Measurements from ENCODE around the gene KCP.
"Not testable (repeated sequence)": the region's sequence is repeated elsewhere in the genome, so short reads cannot be mapped to it uniquely, and the experiment has no call there.

KCP gene

GRCh38 chr7:128921866-128922440 is 11.4 kb upstream of the KCP start:
- no peak for DNase-seq (ENCODE audit: low spot score)

DNA sequence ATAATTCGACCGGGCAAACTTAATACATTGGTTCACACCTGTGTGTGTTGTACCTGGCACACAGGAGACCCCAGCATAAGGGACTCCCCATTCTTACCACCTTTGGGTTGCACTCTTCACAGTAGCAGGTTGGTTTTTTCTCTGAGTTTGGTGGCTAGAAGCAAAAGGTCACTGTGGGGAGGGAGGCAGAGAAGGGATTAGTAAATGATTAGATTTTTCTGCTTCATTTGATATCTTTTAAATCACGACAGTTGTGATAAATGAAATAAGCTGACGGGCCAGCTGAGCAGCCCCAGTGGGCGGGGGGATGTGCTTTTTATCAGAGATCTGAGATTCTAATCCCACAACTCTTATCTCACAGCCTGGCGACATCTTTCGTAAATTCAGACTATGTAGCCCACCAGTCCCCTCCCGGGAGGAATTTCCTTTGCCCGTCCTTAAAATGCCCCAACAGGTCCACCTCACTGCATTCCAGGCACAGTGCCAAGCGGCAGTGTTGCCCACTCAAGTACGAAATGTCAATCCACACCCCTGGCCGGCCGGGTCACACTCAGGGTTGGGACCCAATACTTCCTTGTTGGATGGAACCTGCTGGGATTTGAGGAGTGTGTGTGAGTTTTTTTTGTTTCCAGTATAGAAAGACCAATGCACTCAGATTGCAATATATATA is 10.5 kb upstream of the KCP start:
- DNase-seq (ENCODE audit: low spot score) = no peak

DNA sequence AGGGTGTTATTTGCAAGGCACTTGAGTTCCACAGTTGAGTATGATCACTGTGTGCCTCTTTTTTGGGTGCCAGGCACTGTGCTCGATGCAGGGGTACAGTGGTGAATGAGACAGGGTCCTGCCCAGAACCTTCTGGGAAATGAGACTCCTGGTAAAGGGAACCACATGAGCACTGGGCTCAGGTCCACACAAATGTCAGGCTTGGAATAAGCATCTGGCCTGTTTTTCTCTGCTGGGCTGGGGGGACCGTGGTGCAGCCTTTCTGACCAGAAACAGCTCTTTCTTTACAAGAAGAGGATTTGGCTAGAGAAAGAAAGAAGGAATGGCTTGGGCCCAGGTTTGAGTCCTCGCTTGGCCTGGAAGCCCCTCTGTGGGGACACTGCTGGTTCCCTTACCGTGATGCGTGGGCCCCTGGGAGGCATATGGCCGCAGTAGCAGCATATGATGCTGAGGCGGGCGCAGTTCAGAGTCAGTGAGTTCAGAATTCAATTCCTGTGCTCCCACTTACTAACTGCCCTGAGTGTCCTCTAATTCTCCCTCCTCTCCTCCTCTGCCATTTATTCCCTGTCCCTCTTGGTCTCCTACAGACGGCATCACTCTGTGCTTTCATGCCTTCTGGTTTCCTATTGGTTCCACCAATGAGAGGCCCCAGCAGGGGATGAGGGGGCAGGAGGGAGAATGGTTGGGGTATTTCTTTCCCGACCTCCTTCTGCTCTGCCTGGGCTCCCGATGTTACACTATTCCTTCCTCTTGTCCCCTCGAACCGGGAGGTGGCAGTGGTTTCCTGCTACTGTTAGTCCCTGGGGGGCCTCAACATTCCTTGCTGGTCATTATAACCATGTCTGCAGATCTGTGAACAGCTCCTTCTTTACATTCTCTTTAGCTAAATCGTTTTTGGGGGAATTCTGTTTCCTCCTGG is 9.6 kb upstream of the KCP start:
- no peak for DNase-seq (ENCODE audit: low spot score)

DNA sequence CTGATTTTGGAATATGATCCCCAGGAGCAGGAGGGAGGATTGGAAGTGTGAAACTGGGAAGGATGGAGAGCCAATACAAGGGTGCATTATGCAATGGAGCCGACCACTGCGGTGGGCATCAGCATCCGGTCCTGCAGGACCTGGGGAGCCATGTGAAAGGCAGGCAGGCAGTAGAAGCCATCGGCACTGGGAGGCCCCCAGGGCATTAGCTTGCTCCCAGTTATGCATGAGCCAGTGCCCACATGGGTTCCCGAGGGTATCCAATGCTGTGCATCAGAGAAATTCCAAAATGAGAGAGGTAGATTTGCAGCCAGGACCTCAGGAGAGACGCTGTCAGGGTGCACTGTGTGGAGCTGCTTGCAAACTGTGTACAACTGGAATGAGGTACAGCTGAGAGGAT is 8.7 kb upstream of the KCP start:
- no peak for DNase-seq (ENCODE audit: low spot score)

DNA sequence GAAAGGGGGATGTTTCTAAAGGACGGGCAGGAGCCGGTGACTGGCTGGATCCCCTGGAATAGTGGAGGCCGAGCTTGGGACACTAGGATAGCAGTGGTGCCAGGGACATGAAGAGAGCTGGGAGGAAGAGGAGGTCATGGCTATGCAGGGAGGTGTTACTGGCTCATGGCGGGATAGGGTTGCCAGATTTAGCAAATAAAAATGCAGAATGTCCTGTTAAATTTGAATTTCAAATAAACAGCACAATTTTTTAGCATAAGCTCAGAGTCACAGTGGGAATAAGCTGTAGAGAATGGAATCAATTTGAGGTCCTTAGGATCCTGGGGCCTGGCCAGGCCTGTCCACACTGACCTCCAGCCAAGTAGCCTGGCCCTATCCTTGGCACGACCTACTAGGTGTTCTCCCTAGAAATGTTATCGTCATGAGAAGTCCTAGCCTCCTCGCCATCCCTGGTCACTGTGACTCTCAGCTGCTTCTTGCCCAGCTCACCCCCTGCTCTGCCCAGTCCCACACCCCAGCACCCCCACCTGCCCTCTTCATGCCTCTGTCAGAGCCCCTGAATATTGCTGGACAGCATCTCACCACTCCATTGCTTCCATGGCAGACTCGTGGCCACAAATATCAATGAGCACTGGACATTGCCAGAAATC is 7.6 kb upstream of the KCP start:
- DNase-seq (ENCODE audit: low spot score) = no peak

DNA sequence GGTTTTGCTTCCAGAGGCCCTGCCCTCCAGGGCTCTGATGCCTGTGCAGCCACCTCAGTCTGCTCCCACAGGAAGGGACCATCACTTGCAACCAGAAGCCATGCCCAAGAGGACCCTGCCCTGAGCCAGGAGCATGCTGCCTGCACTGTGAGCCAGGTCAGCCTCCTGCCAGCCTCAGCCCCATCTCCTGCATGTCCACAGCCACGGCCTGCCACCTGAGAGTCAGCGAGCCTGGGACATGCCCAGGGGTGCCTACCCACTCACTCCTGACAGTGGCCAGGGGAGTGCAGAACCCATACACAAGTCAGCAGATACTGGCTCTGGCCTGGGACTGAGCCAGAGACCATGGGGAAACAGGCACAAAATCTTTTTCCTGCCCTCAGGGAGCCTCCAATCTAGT is 6.6 kb upstream of the KCP start:
- DNase-seq (ENCODE audit: low spot score) = no peak

DNA sequence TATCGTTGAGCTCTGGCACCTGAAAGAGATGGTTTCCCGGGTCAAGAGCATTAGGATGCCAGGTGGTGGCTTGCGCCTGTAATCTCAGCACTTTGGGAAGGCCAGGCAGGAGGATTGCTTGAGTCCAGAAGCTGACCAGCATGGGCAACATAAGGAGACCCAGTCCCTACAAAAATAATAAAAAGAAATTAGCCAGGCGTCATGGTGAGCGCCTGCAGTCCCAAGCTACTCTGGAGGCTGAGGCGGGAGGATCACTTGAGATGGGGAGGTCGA is 6.1 kb upstream of the KCP start:
- no peak for DNase-seq (ENCODE audit: low spot score)

GRCh38 chr7:128915841-128916642 is 5.5 kb upstream of the KCP start:
- no peak for DNase-seq (ENCODE audit: low spot score)

- DNase-seq (ENCODE audit: low spot score) = no peak
Observed at GRCh38 chr7:128915271-128915819, 4.8 kb upstream of the KCP start.

- no peak for DNase-seq (ENCODE audit: low spot score)
Observed at GRCh38 chr7:128914566-128915151, 4.2 kb upstream of the KCP start.

- DNase-seq (ENCODE audit: low spot score) = no peak
Observed at GRCh38 chr7:128913870-128914565, 3.5 kb upstream of the KCP start.

DNA sequence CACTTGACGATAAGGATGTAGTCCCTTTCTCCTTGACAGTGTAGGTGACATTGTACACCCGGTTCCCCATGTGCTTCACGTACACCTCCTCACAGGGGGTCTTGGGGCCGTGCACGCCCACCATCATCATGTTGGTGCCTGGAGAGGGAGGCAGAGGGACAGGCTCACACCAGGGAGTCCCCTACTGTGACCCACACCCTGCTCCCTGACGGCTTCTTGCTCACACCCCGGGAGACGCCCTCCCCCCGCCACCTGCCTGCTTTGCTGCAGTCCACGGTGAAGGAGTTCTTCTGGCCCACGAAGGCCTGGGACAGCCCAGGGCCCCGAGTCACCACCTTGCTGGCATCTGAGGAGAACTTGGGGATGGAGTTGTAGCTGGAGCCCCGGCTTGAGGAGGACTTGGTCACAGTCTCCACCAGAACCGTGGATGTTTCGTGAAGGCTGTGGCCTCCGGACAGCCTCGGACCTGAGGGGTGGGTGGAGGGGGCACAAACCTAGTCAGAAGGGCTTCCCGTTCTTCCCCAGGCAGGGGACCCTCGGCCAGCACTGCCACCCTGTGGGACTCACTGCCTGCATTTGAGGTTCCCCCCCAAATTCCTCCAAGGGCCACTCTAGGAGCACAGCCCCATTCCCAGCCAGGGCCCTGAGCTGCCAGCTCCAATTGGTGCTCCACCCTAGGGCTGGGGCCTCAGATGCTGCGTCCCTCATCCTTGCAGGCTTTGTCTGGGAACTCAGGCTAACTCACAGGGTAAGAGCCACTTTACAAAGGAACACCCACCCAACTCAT is 2.4 kb upstream of the KCP start:
- DNase-seq (ENCODE audit: low spot score) = not testable (repeated sequence)

DNA sequence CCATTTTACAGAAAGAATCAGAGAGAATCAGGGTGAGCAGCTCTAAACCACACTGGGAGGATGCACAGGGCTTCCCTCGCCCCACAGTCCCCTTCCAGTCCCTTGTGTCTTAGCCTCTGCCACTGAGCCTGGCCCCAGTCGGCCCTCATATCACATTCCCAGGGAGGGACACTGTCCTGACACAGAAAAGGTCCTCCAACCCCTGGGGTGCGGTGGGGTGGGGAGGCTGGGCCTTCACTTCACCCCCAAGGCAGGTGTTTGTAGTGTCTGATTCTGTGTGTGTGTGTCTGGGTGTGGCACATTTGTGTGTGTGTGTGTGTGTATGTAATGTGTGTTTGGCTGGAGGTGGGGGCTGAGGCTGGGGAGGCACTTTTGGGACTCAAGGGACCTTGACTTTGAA is 1.8 kb upstream of the KCP start:
- no peak for DNase-seq (ENCODE audit: low spot score)

- no peak for DNase-seq (ENCODE audit: low spot score)
Observed at GRCh38 chr7:128911423-128912031, 1.0 kb upstream of the KCP start.

DNA sequence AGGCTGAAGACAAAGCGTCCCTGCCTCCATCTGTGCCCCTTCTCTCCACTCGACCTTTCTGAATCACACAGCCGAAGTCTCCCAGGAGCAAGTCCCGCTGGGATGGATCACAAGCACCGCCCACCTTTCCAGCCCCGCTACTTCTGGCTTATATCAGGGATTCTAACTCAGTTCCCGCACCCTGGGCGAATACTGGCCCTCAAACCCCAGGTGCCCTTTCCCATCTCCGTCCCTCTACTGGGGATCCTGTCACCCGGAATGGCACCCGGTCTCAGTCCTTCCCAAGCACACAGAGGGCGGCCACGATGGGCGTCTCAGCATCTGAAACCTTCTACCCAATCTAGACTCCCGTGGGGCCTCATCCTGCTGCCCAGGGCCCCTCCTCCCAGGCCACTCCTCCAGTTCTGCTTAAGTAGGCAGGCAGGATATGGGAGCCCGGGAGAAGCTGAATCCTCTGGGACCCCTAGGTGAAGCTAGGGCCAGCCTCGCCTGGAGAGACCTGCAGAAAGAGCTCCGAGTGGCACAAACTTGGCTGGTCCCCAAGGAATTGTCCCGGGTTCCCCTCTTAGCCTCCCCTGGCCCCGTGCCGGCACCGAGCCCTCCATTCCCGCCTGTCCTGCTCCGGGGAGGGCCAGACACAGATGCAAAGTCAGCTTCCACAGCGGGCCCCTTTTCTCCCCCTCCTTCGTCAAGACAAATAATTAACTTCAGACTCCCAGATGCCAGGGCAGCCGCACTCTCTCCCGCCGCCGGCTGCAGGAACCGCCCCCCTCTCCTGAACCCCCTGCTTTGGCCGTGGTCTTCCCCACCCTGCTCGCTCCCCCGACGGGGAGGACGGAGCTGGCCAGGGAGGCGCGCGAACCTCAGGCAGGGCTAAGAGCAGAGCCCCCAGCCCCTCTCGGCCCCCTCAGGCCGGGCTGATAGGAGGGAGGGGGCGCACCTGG is 612 bp downstream of the KCP start:
- DNase-seq (ENCODE audit: low spot score) = no peak

GRCh38 chr7:128908750-128909624 is 1.5 kb downstream of the KCP start:
- DNase-seq (ENCODE audit: low spot score) = no peak

Measured in RKO (cell line).